NCI-H1436 treated with DMSO at 0.1 percent for 48 hours (cell line): ENCODE measurements around the gene C11orf58.

ENCODE experiments used
- DNase-seq: peaks from one replicate; lab custom pipeline; 2025; lab: John Stamatoyannopoulos, UW

The C11orf58 gene

DNA sequence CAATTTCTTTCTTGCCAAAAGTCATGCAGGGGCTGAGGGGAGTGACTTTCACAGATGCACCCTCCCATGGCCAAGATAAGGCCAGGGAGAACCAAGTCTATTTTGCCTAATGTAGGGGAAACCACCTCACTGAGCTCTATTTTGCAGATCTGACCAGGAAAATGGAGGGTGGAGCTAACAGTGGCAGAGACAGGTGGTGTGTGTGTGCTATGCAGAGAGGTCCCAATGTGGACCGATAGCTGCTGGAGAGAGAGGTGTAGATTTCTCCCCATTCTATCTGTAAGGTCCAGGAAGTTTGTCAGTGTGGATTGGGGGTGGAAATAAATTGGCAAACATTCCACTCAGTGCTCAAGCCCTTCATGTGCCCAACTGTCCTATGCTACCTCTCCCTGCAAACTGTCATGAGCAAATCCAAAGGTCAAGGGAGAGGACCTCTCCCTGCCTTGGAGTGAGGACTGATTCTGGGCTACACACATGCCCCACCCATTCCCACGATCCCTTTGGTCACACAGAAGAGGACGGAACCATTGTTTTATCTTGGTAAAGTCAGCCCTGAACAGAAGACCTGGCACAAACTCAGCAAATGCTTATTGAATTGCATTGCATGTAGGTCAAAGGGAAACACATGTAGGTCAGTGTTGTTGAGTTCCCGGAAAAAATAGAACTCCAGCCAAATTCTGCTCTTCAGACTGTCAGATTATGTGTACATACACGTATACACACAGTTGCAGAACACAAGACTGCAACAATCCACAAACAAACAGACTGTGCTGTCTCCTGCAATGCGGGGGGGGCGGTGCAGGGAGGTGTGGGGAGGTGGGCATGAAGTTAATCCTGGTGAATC, 65.9 kb downstream of the C11orf58 start:
- no peak for DNase-seq

DNA sequence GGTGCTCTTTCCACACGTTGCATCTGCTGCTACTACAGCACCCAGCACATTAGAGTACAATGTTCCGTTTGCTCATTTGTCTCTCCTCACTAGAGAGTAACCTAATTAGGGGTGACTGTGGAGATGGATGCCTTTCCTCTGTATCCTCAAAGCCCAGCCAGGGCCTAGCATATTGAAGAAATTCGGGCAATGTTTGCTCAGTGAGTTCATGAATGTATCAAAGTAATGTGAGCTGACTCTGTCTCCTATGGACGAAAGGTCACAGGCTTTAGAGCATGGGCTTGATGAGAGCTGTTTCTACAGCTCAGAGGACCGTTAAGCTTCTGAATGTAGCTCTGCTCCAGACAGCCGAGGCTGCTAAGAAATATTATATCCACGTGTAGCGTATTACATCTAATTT, 67.5 kb downstream of the C11orf58 start:
- no peak for DNase-seq

DNA sequence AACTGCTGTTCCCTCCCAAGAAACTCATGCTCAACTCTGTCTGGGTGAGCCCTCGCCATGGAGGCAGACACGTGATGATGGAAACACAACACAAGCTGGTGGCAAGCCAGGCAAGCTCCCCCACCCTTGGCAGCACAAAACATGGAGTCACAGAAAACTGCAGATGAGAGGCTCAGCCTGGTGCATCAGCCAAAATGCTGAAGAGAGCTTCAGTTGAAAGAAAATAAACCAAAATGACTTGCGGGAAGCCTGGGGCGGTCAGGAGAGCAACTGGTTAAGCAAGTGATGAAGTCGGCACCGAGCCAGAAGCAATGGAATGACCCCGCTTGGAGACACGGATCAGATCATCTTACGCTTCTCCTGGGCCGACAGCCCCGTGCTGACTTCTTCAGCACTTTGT, 68.3 kb downstream of the C11orf58 start:
- no peak for DNase-seq

DNA sequence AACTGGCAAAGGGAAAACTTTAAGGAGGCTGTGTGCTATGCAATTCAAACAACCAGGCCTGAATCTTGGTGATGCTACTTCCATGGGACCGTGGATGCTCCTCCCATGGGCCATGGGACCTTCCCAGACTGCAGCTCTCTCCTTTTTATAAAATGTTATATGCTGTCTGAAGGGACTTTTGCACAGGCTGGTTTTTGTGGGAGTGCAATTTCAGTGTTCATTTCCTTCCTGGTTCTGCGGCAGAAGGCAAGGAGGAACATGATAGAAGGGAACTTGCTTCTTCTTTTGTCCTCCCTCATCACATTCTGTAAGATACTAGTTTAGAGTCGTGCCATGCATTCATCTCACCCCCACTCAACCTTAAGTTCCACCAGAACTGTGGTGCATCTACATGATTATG, 68.9 kb downstream of the C11orf58 start:
- no peak for DNase-seq
